Measurements from ENCODE around the gene AFAP1.

GRCh38 chr4:7926822-7927221, 12.8 kb downstream of the AFAP1 start:
- TF ChIP-seq CTCF (IDR thresholded peaks at IDR 0.05; ENCODE audit: insufficient read depth, low read depth, low read length) (no peak), EZH2 (IDR thresholded peaks at IDR 0.05; ENCODE audit: insufficient read depth, low read length) (no peak)

All from astrocyte (in vitro differentiated cells and primary cell).